Measurements from ENCODE around the gene SEC11C. TPM values are rescaled to one million over a fixed set of nuclear protein-coding genes. Genes with fewer than 3 reads are reported as not detected.

Gene SEC11C
- total and polyA plus RNA-seq, 12 donors = 31.5 to 392 (median 58.7) TPM

GRCh38 chr18:59182673-59183072, 43.0 kb downstream of the SEC11C start:
- 62 to 78% (median 71%) methylated on average over 1 of the region's 1 CpG for WGBS, 4 donors
- no peak for DNase-seq
- Histone ChIP-seq H3K4me1 (replicated peaks in 1 of 2) (no peaks in the 10 kb centered on the region), H3K27ac (no peak overlapping the region), H3K27me3 (no peaks in the 10 kb centered on the region), H3K9me3 (replicated peaks in 1 of 3) (no peaks in the 10 kb centered on the region), H3K4me3 (no peak overlapping the region), H3K36me3 (replicated peaks in 1 of 2) (no peaks in the 10 kb centered on the region)
- no peak for TF ChIP-seq CTCF (IDR thresholded peaks at IDR 0.05)
- no peak for TF ChIP-seq POLR2A (IDR thresholded peaks at IDR 0.05)
- intact Hi-C loops (cut with DNase I) = no loop called here

GRCh38 chr18:59189008-59189407, 49.3 kb downstream of the SEC11C start:
- Histone ChIP-seq H3K4me1 (replicated peaks in 1 of 2) (no peaks in the 10 kb centered on the region), H3K4me3 (no peak overlapping the region), H3K27me3 (no peaks in the 10 kb centered on the region), H3K27ac (no peak overlapping the region), H3K36me3 (replicated peaks in 1 of 2) (no peaks in the 10 kb centered on the region), H3K9me3 (replicated peaks in 1 of 3) (no peaks in the 10 kb centered on the region)
- intact Hi-C loops (cut with DNase I) = no loop called here
- TF ChIP-seq POLR2A (IDR thresholded peaks at IDR 0.05) = no peak
- no peak for TF ChIP-seq CTCF (IDR thresholded peaks at IDR 0.05)
- 65 to 85% (median 80%) methylated on average over 2 of the region's 2 CpGs for WGBS, 4 donors
- DNase-seq = no peak

- intact Hi-C loops (cut with DNase I) = no loop called here
- H3K27ac ChIP-seq = no peak overlapping the region
Measured at GRCh38 chr18:59189746-59190145, 50.1 kb downstream of the SEC11C start.

GRCh38 chr18:59196161-59196725, 56.6 kb downstream of the SEC11C start:
- no peak for DNase-seq
- no peaks in the 10 kb centered on the region for H3K27me3 ChIP-seq
- 66 to 80% (median 74%) methylated on average over 4 of the region's 4 CpGs for WGBS, 4 donors
- no peaks in the 10 kb centered on the region for H3K4me1 ChIP-seq (replicated peaks in 1 of 2)
- no peak overlapping the region for H3K4me3 ChIP-seq
- intact Hi-C loops (cut with DNase I) = no loop called here
- no peak overlapping the region for H3K27ac ChIP-seq
- TF ChIP-seq CTCF (IDR thresholded peaks at IDR 0.05) = no peak
- no peak for TF ChIP-seq POLR2A (IDR thresholded peaks at IDR 0.05)
- H3K36me3 ChIP-seq (replicated peaks in 1 of 2) = no peaks in the 10 kb centered on the region
- no peaks in the 10 kb centered on the region for H3K9me3 ChIP-seq (replicated peaks in 1 of 3)

More at GRCh38 chr18:59189746-59190145, 50.1 kb downstream of the SEC11C start:
- TF ChIP-seq CTCF (IDR thresholded peaks at IDR 0.05) (no peak), POLR2A (IDR thresholded peaks at IDR 0.05) (no peak)
- no peaks in the 10 kb centered on the region for H3K4me1 ChIP-seq (replicated peaks in 1 of 2)
- no peak for DNase-seq
- H3K9me3 ChIP-seq (replicated peaks in 1 of 3) = no peaks in the 10 kb centered on the region
- H3K36me3 ChIP-seq (replicated peaks in 1 of 2) = no peaks in the 10 kb centered on the region
- 67 to 82% (median 73%) methylated on average over 1 of the region's 1 CpG for WGBS, 4 donors
- H3K4me3 ChIP-seq = no peak overlapping the region
- H3K27me3 ChIP-seq = no peaks in the 10 kb centered on the region

Measured in adrenal gland (tissue), 12 donors.